Activated naive CD4-positive, alpha-beta T cell treated with anti-CD3 and anti-CD28 coated beads, Interleukin-2, amount 50 U/mL, for 16 hours (primary cell): ENCODE measurements around the gene GRSF1.
"Not testable (repeated sequence)": the region's sequence is repeated elsewhere in the genome, so short reads cannot be mapped to it uniquely, and the experiment has no call there.

Source experiments
- DNase-seq: peaks from one replicate; pipeline ENCODE4 v3.0.0-alpha.2; 2020

The GRSF1 gene

GRCh38 chr4:70831293-70831692 lies 8.4 kb downstream of the GRSF1 start:
- DNase-seq = no peak

GRCh38 chr4:70830054-70830453 lies 9.6 kb downstream of the GRSF1 start:
- DNase-seq = no peak

- DNase-seq = no peak
These were observed 10.2 kb downstream of the GRSF1 start for GRCh38 chr4:70829492-70829891.

- DNase-seq = no peak
These were observed 10.7 kb downstream of the GRSF1 start for GRCh38 chr4:70829015-70829414.

GRCh38 chr4:70818921-70819320 lies 20.8 kb downstream of the GRSF1 start:
- no peak for DNase-seq

- DNase-seq = no peak
These were observed 21.4 kb downstream of the GRSF1 start for GRCh38 chr4:70818173-70818855.

GRCh38 chr4:70816894-70817293 lies 22.8 kb downstream of the GRSF1 start:
- no peak for DNase-seq

- DNase-seq = no peak
These were observed 24.3 kb downstream of the GRSF1 start for GRCh38 chr4:70815370-70815769.

GRCh38 chr4:70808151-70808550 lies 31.5 kb downstream of the GRSF1 start:
- no peak for DNase-seq

- DNase-seq = no peak
These were observed 36.6 kb downstream of the GRSF1 start for GRCh38 chr4:70802928-70803580.

- DNase-seq = no peak
These were observed 38.4 kb downstream of the GRSF1 start for GRCh38 chr4:70801265-70801809.

GRCh38 chr4:70793626-70794025 lies 46.1 kb downstream of the GRSF1 start:
- no peak for DNase-seq

- DNase-seq = no peak
These were observed 51.0 kb downstream of the GRSF1 start for GRCh38 chr4:70788733-70789132.

- DNase-seq = no peak
These were observed 52.2 kb downstream of the GRSF1 start for GRCh38 chr4:70787496-70787895.

- no peak for DNase-seq
These were observed 56.6 kb downstream of the GRSF1 start for GRCh38 chr4:70783096-70783495.

- DNase-seq = no peak
These were observed 60.7 kb downstream of the GRSF1 start for GRCh38 chr4:70778888-70779422.

- DNase-seq = no peak
These were observed 66.6 kb downstream of the GRSF1 start for GRCh38 chr4:70772929-70773555.

GRCh38 chr4:70769396-70769795 lies 70.3 kb downstream of the GRSF1 start:
- DNase-seq = not testable (repeated sequence)

GRCh38 chr4:70768301-70768948 lies 71.3 kb downstream of the GRSF1 start:
- DNase-seq = no peak
